IMR-90 (cell line): ENCODE data around the gene AKAP6. TPM values are rescaled to one million over a fixed set of nuclear protein-coding genes. Genes with fewer than 3 reads are reported as not detected.

Experiments used
- ATAC-seq: fragments of 200-7000 bp; cut with Tn5 transposase; 2 replicates; pipeline ENCODE4 v1.9.1; 2020; ENCODE audit warnings: low read depth, mild to moderate bottlenecking, moderate library complexity
- BruUV-seq: library from RNA; stranded (reverse); fragments of 400-500 nt; replicated peaks from 2 replicates; lab custom pipeline; 2021; lab: Mats Ljungman, UMichigan
- CTCF ChIA-PET: fragments of 300-600 bp; formaldehyde crosslinking; extraction: SDS; loops from one replicate; lab custom pipeline; 2021; ENCODE audit warnings: antibody characterized with exemption; lab: Yijun Ruan, JAX
- POLR2A ChIA-PET: fragments of 300-600 bp; sonication (Branson Sonifier 250); formaldehyde crosslinking; loops from one replicate; lab custom pipeline; 2022; ENCODE audit warnings: antibody characterized with exemption; ENCODE audit not compliant: unreplicated experiment; lab: Charles Lee
- DNase-seq: peaks from one replicate; pipeline ENCODE4 v3.0.0; 2013
- H2AFZ ChIP-seq: replicated peaks from 2 replicates; pipeline ENCODE3; 2013; ENCODE audit warnings: low read length, mild to moderate bottlenecking; ENCODE audit not compliant: poor library complexity
- H2AK5ac ChIP-seq: 2 replicates; pipeline ENCODE4 v1.6.1; 2013; ENCODE audit warnings: low read depth, low read length, inconsistent platforms
- H2AK9ac ChIP-seq: replicated peaks from 2 replicates; pipeline ENCODE3; 2013; ENCODE audit warnings: mild to moderate bottlenecking, low read depth, low read length, moderate library complexity; ENCODE audit not compliant: poor library complexity
- H2BK120ac ChIP-seq: 2 replicates; pipeline ENCODE4 v1.6.1; 2013; ENCODE audit warnings: low read depth, low read length, inconsistent platforms
- H2BK15ac ChIP-seq: 3 replicates; pipeline ENCODE4 v1.6.1; 2013; ENCODE audit warnings: low read depth, low read length, inconsistent platforms
- H2BK20ac ChIP-seq: 2 replicates; pipeline ENCODE4 v1.6.1; 2013; ENCODE audit warnings: low read depth, mild to moderate bottlenecking, inconsistent platforms, low read length, moderate library complexity
- H2BK5ac ChIP-seq: 2 replicates; pipeline ENCODE4 v1.6.1; 2013; ENCODE audit warnings: mild to moderate bottlenecking, low read depth, low read length, inconsistent platforms; ENCODE audit not compliant: poor library complexity, severe bottlenecking
- H3K14ac ChIP-seq: replicated peaks from 2 replicates; pipeline ENCODE4 v1.6.1; 2013; ENCODE audit warnings: low read depth, low read length, inconsistent platforms
- H3K18ac ChIP-seq: 2 replicates; pipeline ENCODE4 v1.6.1; 2013; ENCODE audit warnings: low read depth, low read length, control low read depth
- H3K23ac ChIP-seq: 2 replicates; pipeline ENCODE4 v1.6.1; 2013; ENCODE audit warnings: low read depth, low read length, inconsistent platforms
- H3K27ac ChIP-seq: 2 replicates; pipeline ENCODE4 v1.5.1; 2013; ENCODE audit warnings: mild to moderate bottlenecking, control low read depth, low read length; ENCODE audit not compliant: insufficient read depth
- H3K27me3 ChIP-seq: 2 replicates; pipeline ENCODE4 v1.6.1; 2013; ENCODE audit warnings: low read length; ENCODE audit not compliant: control insufficient read depth, insufficient read depth
- H3K36me3 ChIP-seq: 2 replicates; pipeline ENCODE4 v1.6.1; 2013; ENCODE audit warnings: low read length, mixed read lengths; ENCODE audit not compliant: control insufficient read depth, insufficient read depth
- H3K4ac ChIP-seq: 2 replicates; pipeline ENCODE4 v1.6.1; 2013; ENCODE audit warnings: low read depth, low read length, inconsistent platforms
- H3K4me1 ChIP-seq: 2 replicates; pipeline ENCODE4 v1.6.1; 2013; ENCODE audit warnings: low read length, mixed read lengths; ENCODE audit not compliant: control insufficient read depth, insufficient read depth
- H3K4me2 ChIP-seq: 2 replicates; pipeline ENCODE4 v1.6.1; 2013; ENCODE audit warnings: low read depth, mild to moderate bottlenecking, control low read depth, low read length, moderate library complexity
- H3K4me3 ChIP-seq: 2 replicates; pipeline ENCODE4 v1.5.1; 2013; ENCODE audit warnings: low read depth, mild to moderate bottlenecking, control low read depth, low read length, moderate library complexity; ENCODE audit not compliant: insufficient read depth
- H3K56ac ChIP-seq: 2 replicates; pipeline ENCODE4 v1.6.1; 2013; ENCODE audit warnings: low read length, inconsistent platforms; ENCODE audit not compliant: insufficient read depth; ENCODE audit errors: extremely low read depth
- H3K79me1 ChIP-seq, 2 experiments: 2 replicates each; pipeline ENCODE4 v1.6.1; 2013; ENCODE audit warnings: low read length in 2 of 2, inconsistent platforms in 1 of 2, low read depth in 1 of 2
- H3K9ac ChIP-seq: 2 replicates; pipeline ENCODE4 v1.6.1; 2013; ENCODE audit warnings: low read depth, low read length, control low read depth
- H3K9me1 ChIP-seq: 2 replicates; pipeline ENCODE4 v1.6.1; 2013; ENCODE audit warnings: low read length, inconsistent platforms; ENCODE audit not compliant: insufficient read depth
- H3K9me3 ChIP-seq: 2 replicates; pipeline ENCODE4 v1.6.1; 2013; ENCODE audit warnings: low read length; ENCODE audit not compliant: control insufficient read depth, insufficient read depth
- H4K20me1 ChIP-seq: 2 replicates; pipeline ENCODE4 v1.6.1; 2013; ENCODE audit warnings: low read length, inconsistent platforms; ENCODE audit not compliant: insufficient read depth
- H4K5ac ChIP-seq: 2 replicates; pipeline ENCODE4 v1.6.1; 2013; ENCODE audit warnings: mild to moderate bottlenecking, low read depth, low read length, control low read depth
- H4K8ac ChIP-seq, 2 experiments: 2 replicates each; pipeline ENCODE4 v1.6.1; 2013; ENCODE audit warnings: low read depth in 2 of 2, low read length in 2 of 2, control low read depth in 1 of 2, inconsistent platforms in 1 of 2
- H4K91ac ChIP-seq: 2 replicates; pipeline ENCODE4 v1.6.1; 2013; ENCODE audit warnings: low read depth, low read length, inconsistent platforms; ENCODE audit not compliant: insufficient read depth
- BHLHE40 ChIP-seq: fragments of 150-350 bp; IDR thresholded peaks from 2 replicates; pipeline ENCODE4 v1.6.1; 2016; ENCODE audit warnings: mild to moderate bottlenecking, low read depth, low read length
- CEBPB ChIP-seq: IDR thresholded peaks from 2 replicates; pipeline ENCODE4 v1.6.1; 2012; ENCODE audit warnings: low read depth, low read length, improper control_type of control experiment
- CHD1 ChIP-seq: IDR thresholded peaks from 2 replicates; pipeline ENCODE4 v1.6.1; 2012; ENCODE audit warnings: low read depth, low read length, improper control_type of control experiment
- FOS ChIP-seq: fragments of 150-350 bp; IDR thresholded peaks from 2 replicates; pipeline ENCODE4 v1.6.1; 2016; ENCODE audit warnings: low read depth, low read length
- MAFK ChIP-seq: IDR thresholded peaks from 2 replicates; pipeline ENCODE4 v1.6.1; 2012; ENCODE audit warnings: low read depth, low read length, improper control_type of control experiment
- MXI1 ChIP-seq: IDR thresholded peaks from 2 replicates; pipeline ENCODE4 v1.6.1; 2012; ENCODE audit warnings: low read depth, mild to moderate bottlenecking, low read length, moderate library complexity, borderline replicate concordance
- NFE2L2 ChIP-seq: fragments of 150-350 bp; IDR thresholded peaks from 2 replicates; pipeline ENCODE4 v1.6.1; 2016; ENCODE audit warnings: low read depth, mild to moderate bottlenecking, low read length
- POLR2A ChIP-seq: IDR thresholded peaks from 2 replicates; pipeline ENCODE4 v1.6.1; 2012; ENCODE audit warnings: mild to moderate bottlenecking, low read depth, low read length
- RAD21 ChIP-seq: IDR thresholded peaks from 2 replicates; pipeline ENCODE4 v1.6.1; 2012; ENCODE audit warnings: low read length, improper control_type of control experiment
- RCOR1 ChIP-seq: IDR thresholded peaks from 2 replicates; pipeline ENCODE4 v1.6.1; 2012; ENCODE audit warnings: mild to moderate bottlenecking, low read length, improper control_type of control experiment; ENCODE audit not compliant: insufficient replicate concordance
- RFX5 ChIP-seq: IDR thresholded peaks from 2 replicates; pipeline ENCODE4 v1.8.0; 2012; ENCODE audit warnings: low read depth, mild to moderate bottlenecking, low read length, moderate library complexity
- SMC3 ChIP-seq: fragments of 150-350 bp; IDR thresholded peaks from 2 replicates; pipeline ENCODE4 v1.6.1; 2016; ENCODE audit warnings: low read depth, mild to moderate bottlenecking, antibody characterized with exemption, low read length, moderate library complexity
- WGBS, 2 experiments: methylation state at CpG; one replicate each; pipeline versions ENCODE4 v1.1.5 to v1.1.7; 2013; ENCODE audit warnings: missing lambda C conversion rate in 2 of 2; ENCODE audit not compliant: insufficient read length in 1 of 2; ENCODE audit errors: extremely low coverage in 2 of 2; 5-methylcytosine and 5-hydroxymethylcytosine counted together
- dilution Hi-C: fragments of 300-500 bp; cut with HindIII; formaldehyde crosslinking; loops from one replicate; pipeline ENCODE4 v1.14.3; 2018; ENCODE audit warnings: low sequenced_read_pairs; ENCODE audit not compliant: unreplicated experiment
- in situ Hi-C: fragments of 300-500 bp; cut with MboI; formaldehyde crosslinking; loops from 3 replicates; pipeline ENCODE4 v1.14.3; 2019; ENCODE audit warnings: low sequenced_read_pairs, inconsistent platforms, mixed read lengths
- intact Hi-C: fragments of 100-400 bp; cut with micrococcal nuclease; formaldehyde crosslinking; loops from 2 replicates; pipeline ENCODE4 v1.10.0; 2022
- polyA plus RNA-seq, 3 experiments: library from polyadenylated mRNA; depleted of rRNA; stranded (reverse); fragments of >200 nt; gene quantifications; 2 replicates each; pipeline ENCODE4 v1.2.3, GENCODE V29; 2012; ENCODE audit warnings: low replicate concordance in 1 of 3
- total RNA-seq: library from RNA; depleted of rRNA; stranded (reverse); fragments of >200 nt; gene quantifications from 2 replicates; pipeline ENCODE4 v1.2.3, GENCODE V29; 2012
- TF ChIP-seq, protein P1 (sequence below): fragments of 150-350 bp; IDR thresholded peaks from 2 replicates; pipeline ENCODE4 v1.6.1; 2016; ENCODE audit warnings: low read depth, mild to moderate bottlenecking, low read length, moderate library complexity, borderline replicate concordance
- TF ChIP-seq, protein P2 (sequence below): fragments of 150-350 bp; IDR thresholded peaks from 2 replicates; pipeline ENCODE4 v1.6.1; 2017; ENCODE audit warnings: mild to moderate bottlenecking, antibody characterized with exemption, low read length, low read depth
- TF ChIP-seq, protein P3 (sequence below): conservative IDR thresholded peaks from 2 replicates; pipeline ENCODE4 v1.5.1; 2012; ENCODE audit warnings: mild to moderate bottlenecking, low read depth, low read length, improper control_type of control experiment

Gene AKAP6
- total and polyA plus RNA-seq, 2 of the 4 experiments (the other 2 are of a cell fraction), result 0.22 to 1.6 TPM

DNA sequence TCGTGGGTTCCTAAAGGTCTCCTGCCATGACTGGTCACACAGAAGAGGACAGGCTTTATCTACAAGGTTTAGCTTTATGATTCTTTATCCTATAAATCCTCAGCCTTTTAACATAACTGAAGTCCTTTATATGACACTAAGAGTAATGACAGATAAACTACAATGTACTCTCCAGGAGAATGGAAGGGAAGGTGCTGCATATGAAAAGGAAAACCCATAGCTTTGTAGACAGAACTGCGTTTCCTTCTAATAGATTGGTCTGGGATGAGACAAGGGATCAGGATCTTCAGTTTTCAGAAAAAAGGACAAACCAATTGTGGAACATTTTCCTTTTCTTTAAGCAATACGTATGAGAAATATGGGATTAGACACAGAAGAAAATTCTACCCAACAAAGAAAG is 408.5 kb downstream of the AKAP6 start:
- Histone ChIP-seq H2BK5ac (no peak overlapping the region), H2AK5ac (no peak overlapping the region), H4K91ac (no peak overlapping the region), H3K79me1 (no peaks in the 10 kb centered on the region), H2BK20ac (no peak overlapping the region), H3K36me3 (no peaks in the 10 kb centered on the region), H3K9me1 (no peaks in the 10 kb centered on the region), H3K4me2 (no peak overlapping the region), H2AFZ (no peak overlapping the region), H3K9me3 (no peaks in the 10 kb centered on the region), H3K56ac (no peak overlapping the region), H3K23ac (no peak overlapping the region), H3K4ac (no peak overlapping the region), H3K9ac (no peak overlapping the region), H4K8ac (no peak overlapping the region), H3K4me3 (no peak overlapping the region), H3K18ac (no peak overlapping the region), H2AK9ac (no peak overlapping the region), H3K14ac (no peak overlapping the region), H3K27ac (no peak overlapping the region), H2BK15ac (no peak overlapping the region), H3K27me3 (no peaks in the 10 kb centered on the region), H4K5ac (no peak overlapping the region), H4K20me1 (no peaks in the 10 kb centered on the region), H3K4me1 (no peaks in the 10 kb centered on the region), H2BK120ac (no peak overlapping the region)
- in situ Hi-C loops (no loop called here), dilution Hi-C loops (no loop called here), intact Hi-C loops (no loop called here)
- no peak for TF ChIP-seq NFE2L2
- no peak for TF ChIP-seq CEBPB
- no peak for TF ChIP-seq RCOR1
- no peak for TF ChIP-seq BHLHE40
- TF ChIP-seq MXI1, result no peak
- no peak for TF ChIP-seq RFX5
- TF ChIP-seq, protein P1, sequence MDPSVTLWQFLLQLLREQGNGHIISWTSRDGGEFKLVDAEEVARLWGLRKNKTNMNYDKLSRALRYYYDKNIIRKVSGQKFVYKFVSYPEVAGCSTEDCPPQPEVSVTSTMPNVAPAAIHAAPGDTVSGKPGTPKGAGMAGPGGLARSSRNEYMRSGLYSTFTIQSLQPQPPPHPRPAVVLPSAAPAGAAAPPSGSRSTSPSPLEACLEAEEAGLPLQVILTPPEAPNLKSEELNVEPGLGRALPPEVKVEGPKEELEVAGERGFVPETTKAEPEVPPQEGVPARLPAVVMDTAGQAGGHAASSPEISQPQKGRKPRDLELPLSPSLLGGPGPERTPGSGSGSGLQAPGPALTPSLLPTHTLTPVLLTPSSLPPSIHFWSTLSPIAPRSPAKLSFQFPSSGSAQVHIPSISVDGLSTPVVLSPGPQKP, result no peak
- TF ChIP-seq, protein P2, sequence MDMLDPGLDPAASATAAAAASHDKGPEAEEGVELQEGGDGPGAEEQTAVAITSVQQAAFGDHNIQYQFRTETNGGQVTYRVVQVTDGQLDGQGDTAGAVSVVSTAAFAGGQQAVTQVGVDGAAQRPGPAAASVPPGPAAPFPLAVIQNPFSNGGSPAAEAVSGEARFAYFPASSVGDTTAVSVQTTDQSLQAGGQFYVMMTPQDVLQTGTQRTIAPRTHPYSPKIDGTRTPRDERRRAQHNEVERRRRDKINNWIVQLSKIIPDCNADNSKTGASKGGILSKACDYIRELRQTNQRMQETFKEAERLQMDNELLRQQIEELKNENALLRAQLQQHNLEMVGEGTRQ, result no peak
- TF ChIP-seq CHD1, result no peak
- TF ChIP-seq SMC3, result no peak
- TF ChIP-seq POLR2A, result no peak
- no peak for TF ChIP-seq RAD21
- TF ChIP-seq FOS, result no peak
- TF ChIP-seq, protein P3, sequence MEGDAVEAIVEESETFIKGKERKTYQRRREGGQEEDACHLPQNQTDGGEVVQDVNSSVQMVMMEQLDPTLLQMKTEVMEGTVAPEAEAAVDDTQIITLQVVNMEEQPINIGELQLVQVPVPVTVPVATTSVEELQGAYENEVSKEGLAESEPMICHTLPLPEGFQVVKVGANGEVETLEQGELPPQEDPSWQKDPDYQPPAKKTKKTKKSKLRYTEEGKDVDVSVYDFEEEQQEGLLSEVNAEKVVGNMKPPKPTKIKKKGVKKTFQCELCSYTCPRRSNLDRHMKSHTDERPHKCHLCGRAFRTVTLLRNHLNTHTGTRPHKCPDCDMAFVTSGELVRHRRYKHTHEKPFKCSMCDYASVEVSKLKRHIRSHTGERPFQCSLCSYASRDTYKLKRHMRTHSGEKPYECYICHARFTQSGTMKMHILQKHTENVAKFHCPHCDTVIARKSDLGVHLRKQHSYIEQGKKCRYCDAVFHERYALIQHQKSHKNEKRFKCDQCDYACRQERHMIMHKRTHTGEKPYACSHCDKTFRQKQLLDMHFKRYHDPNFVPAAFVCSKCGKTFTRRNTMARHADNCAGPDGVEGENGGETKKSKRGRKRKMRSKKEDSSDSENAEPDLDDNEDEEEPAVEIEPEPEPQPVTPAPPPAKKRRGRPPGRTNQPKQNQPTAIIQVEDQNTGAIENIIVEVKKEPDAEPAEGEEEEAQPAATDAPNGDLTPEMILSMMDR, result no peak
- no peak for TF ChIP-seq MAFK
- POLR2A ChIA-PET, result no interaction called here
- no TSS peak for BruUV-seq
- WGBS, 2 experiments, result no CpG with 5 or more reads among the region's 3 CpGs
- CTCF ChIA-PET, result no interaction called here
- DNase-seq, result no peak
- no peak for ATAC-seq
